GM12865 (cell line): ENCODE measurements around the gene BAHCC1.
"Not testable (repeated sequence)": the region's sequence is repeated elsewhere in the genome, so short reads cannot be mapped to it uniquely, and the experiment has no call there.

Experiments used
- DNase-seq: peaks from one replicate; pipeline ENCODE4 v3.0.0; 2010; ENCODE audit warnings: low read depth
- H3K4me3 ChIP-seq: 2 replicates; pipeline ENCODE4 v1.5.1; 2011; ENCODE audit warnings: mild to moderate bottlenecking, low read depth, low read length, control low read depth
- TF ChIP-seq, protein P1 (sequence below): IDR thresholded peaks from 2 replicates; pipeline ENCODE4 v1.5.1; 2011; ENCODE audit warnings: low read length, control low read depth, low read depth, inconsistent platforms; ENCODE audit not compliant: insufficient read depth; ENCODE audit errors: missing control alignments

Gene BAHCC1

GRCh38 chr17:81350320-81350890 is 44.9 kb upstream of the BAHCC1 start:
- TF ChIP-seq, protein P1, sequence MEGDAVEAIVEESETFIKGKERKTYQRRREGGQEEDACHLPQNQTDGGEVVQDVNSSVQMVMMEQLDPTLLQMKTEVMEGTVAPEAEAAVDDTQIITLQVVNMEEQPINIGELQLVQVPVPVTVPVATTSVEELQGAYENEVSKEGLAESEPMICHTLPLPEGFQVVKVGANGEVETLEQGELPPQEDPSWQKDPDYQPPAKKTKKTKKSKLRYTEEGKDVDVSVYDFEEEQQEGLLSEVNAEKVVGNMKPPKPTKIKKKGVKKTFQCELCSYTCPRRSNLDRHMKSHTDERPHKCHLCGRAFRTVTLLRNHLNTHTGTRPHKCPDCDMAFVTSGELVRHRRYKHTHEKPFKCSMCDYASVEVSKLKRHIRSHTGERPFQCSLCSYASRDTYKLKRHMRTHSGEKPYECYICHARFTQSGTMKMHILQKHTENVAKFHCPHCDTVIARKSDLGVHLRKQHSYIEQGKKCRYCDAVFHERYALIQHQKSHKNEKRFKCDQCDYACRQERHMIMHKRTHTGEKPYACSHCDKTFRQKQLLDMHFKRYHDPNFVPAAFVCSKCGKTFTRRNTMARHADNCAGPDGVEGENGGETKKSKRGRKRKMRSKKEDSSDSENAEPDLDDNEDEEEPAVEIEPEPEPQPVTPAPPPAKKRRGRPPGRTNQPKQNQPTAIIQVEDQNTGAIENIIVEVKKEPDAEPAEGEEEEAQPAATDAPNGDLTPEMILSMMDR = no peak
- no peak for DNase-seq
- no peak overlapping the region for H3K4me3 ChIP-seq

- not testable (repeated sequence) for DNase-seq, H3K4me3 ChIP-seq
These were observed 43.8 kb upstream of the BAHCC1 start for GRCh38 chr17:81351329-81352052.

DNA sequence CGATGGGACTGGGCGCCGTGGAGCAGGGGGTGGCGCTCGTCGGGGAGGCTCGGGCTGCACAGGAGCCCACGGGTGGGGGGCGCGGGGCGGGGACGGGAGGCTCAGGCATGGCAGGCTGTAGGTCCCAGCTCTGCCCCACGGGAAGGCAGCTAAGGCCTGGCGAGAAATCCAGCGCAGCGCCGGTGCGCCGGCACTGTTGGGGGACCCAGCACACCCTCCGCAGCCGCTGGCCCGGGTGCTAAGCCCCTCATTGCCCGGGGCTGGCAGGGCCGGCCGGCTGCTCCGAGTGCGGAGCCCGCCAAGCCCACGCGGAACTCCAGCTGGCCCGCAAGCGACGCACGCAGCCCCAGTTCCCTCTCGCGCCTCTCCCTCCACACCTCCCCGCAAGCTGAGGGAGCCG is 43.2 kb upstream of the BAHCC1 start:
- not testable (repeated sequence) for H3K4me3 ChIP-seq, DNase-seq

GRCh38 chr17:81354252-81354953 is 40.9 kb upstream of the BAHCC1 start:
- TF ChIP-seq, protein P1 = no peak
- DNase-seq = no peak
- H3K4me3 ChIP-seq = no peak overlapping the region

GRCh38 chr17:81354954-81355347 is 40.3 kb upstream of the BAHCC1 start:
- no peak for DNase-seq
- TF ChIP-seq, protein P1 = no peak
- H3K4me3 ChIP-seq = no peak overlapping the region

- TF ChIP-seq, protein P1 = no peak
- H3K4me3 ChIP-seq = no peak overlapping the region
- DNase-seq = no peak
These were observed 36.0 kb upstream of the BAHCC1 start for GRCh38 chr17:81359218-81359617.

DNA sequence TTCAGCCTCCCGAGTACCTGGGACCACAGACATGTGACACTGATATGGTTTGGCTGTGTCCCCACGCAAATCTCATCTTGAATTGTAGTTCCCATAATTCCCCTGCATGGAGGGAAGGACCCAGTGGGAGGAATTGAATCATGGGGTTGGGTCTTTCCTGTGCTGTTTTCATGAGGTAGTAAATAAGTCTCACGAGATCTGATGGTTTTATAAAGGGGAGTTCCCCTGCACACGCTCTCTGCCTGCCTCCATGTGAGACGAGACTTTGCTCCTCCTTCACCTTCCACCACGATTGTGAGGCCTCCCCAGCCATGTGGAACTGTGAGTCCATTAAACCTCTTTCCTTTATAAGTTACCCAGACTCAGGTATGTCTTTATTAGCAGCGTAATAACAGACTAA is 33.3 kb upstream of the BAHCC1 start:
- not testable (repeated sequence) for DNase-seq, H3K4me3 ChIP-seq

- DNase-seq = no peak
- TF ChIP-seq, protein P1 = no peak
- H3K4me3 ChIP-seq = no peak overlapping the region
These were observed 30.7 kb upstream of the BAHCC1 start for GRCh38 chr17:81364278-81365147.
